NCI-H82 treated with DMSO at 0.1 percent for 48 hours (cell line): ENCODE data around the gene ADGRB3.
A peak's percentile ranks its signal among the peaks of the same experiment; 100 is the strongest.
"Not testable (repeated sequence)": the region's sequence is repeated elsewhere in the genome, so short reads cannot be mapped to it uniquely, and the experiment has no call there.

Experiments used
- DNase-seq: peaks from one replicate; lab custom pipeline; 2025; ENCODE audit not compliant: unreplicated experiment; lab: John Stamatoyannopoulos, UW

ADGRB3 gene

DNA sequence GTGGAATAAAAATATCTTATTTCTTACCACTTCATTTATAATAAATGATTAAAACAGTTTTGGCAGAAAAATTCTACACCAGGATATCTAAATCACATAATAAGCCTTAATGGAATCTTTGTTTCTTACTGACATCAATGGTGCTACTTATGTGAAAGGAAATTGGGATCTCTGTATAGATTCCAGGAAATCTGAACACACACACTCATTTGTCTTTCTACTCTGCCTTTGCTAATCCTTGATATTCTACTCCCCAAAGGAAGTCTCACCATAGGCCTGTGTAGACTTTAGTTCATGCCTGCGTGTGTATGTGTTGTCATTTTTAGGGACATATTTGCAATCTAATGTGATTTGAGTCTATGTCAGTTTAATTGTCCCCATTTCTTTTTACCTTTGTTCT, 7.9 kb downstream of the ADGRB3 start:
- DNase-seq, result no peak

DNA sequence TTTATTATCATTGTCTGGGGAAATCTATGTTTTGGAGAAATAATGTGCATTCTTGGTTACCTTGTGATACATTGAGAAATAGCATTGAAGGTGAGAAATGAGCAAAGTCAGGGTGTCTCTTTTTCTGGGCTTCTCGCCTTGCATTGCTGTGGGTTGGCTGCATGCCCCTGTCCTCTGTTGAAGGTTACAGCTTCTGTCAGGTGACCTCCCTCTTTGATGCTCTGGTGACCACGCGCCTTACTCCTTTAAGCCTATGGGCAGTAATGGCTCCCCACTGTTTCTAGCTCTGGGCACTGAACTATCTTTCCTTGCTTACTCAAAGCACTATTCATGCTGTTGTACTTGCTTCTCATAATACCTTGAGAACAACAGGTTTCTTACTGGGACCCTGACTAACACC, 14.6 kb downstream of the ADGRB3 start:
- DNase-seq, result no peak

DNA sequence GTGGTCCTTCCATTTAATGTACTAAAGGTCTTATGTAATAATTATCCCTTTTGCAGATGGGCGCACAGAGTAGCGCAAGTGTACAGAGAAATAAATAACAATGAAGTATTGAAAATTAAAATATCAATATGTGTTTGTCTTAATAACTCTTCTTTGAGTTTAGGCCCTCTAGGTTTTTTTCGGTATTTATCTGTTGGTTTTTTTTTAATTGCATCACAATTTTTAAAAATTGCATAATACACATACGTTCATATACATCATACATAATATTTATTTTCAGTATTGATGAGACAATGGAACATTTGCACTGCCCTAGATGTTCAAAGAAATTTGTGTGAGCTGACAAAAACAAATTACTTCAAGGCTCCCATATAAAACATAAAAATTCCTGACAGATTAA, 15.1 kb downstream of the ADGRB3 start:
- DNase-seq, result no peak

DNA sequence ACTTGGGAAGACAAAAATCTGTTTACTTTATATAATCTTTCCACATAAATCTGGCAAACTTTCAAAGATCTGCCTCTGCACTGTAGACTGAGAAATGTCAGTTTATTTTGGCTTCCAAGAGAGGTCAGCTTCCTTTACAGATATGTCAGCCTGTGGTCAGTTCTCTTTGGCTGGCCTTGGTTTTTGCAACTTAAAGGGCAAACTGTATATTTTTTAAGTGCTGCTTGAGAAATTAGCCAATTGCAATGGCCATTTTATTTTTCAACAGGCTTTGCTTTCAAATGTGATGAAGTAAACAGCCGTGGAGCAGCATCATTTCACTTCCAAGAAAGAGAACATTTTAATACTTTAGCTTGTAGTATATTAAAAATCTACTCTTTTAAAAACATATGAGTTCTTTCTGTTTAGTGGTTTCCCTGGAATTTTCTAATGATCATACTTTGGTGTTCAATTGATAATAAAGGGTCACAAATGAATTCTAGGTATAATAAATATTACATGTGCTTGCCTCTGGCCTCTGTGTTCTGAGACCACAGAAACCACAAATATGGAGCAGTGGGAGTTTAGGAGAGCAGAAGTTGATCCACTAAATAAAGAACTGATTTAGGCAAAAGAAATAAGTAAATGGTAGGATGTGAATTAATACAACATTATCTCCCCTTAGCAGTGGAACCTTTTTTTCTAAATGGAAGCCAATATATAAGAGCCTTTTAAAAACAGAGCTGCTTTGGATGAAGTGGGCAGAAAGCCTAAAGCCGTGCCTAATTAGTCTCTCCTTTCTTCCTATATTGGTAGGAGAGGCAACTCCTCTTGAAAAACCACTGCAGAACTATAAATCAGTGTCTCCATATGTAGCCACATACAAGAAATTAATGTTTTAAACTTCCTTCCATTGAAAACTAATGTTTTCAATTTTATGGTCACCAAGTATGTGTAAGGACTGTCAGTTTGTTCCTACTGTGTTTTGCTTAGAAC, 16.2 kb downstream of the ADGRB3 start:
- DNase-seq, result no peak

DNA sequence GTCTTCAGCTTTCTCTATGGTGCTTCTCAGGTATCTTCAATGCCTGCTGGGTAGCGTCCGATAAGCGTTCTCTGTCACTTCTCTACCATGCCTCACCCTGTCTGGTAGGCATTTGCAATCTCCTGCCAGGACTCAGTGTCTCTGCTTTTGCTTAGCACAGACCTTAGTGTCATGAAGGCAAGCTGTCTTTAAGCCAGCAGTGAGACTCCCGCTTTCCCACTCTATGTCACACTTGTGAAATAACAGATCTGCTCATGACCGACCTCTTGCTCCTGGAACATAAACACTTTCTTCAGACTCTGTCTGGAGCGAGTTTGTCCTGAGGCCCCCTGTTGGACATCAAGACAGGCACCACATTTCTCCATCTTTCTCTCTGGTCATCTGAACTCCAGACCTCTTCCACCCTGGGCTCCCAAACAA, 17.0 kb downstream of the ADGRB3 start:
- no peak for DNase-seq

DNA sequence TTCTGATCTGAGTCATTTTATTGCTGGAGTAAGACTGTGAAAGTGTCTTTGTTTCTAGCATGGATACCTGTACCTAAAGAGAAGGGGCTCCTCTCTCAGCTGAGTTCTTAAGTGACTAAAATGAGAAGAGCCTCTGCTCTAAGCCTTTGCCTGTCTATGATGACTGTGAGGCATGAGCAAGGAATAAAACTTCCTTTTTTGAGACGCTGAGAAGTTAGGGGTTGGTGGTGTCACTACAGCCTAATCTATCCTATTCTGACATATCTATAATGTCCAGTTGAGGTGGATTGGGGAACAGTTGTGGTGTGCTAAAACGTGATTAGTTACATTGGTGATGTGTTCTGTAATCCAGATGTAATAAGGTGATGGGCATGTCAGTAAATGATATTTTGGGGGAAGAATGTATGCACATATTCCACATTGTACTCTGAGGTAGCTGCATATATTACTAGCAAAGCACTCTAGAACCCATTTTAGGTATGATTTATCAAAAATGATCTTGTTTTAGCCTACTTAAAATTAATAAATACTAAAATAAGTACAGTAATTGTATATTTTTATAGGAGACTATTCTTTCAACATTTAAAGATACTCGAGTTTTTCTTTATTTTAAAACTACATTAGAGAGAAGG, 18.1 kb downstream of the ADGRB3 start:
- no peak for DNase-seq

DNA sequence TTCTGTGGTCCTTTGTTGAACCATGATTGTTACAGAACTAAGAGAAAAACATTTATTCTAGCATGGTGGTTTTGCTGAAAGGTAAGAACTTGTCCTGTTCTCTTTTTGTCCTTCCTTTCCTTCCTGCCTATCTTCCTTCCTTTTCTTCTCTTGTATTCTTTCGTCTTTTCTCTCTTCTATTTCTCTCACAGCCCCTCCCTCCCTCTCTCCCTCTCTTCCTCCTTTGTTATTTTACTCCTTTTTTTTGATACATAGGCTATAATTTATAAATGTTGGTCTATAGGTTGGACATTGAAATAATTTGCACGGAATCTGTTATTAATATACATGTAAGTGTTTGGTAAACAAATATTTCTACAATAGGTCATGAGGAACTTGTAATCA, 18.6 kb downstream of the ADGRB3 start:
- no peak for DNase-seq

DNA sequence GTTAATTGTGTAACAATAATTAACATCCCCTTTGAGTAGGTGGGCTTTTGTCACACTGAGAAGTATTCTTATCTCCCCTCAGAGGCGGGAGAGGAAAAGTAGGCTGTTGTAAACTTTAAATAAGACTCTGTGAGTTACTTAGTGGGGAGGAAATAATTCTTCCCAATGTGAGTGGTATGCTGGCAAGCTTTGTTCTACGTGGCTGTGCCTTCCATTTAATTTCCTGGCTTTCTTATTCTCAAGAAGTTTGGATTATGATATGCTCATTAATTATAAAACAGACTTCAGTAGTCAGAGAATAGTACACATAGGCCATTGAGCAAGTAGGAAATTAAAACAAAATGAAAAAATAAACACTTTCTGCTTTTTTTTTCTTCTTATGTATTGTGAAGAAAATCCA, 19.1 kb downstream of the ADGRB3 start:
- DNase-seq, result no peak

DNA sequence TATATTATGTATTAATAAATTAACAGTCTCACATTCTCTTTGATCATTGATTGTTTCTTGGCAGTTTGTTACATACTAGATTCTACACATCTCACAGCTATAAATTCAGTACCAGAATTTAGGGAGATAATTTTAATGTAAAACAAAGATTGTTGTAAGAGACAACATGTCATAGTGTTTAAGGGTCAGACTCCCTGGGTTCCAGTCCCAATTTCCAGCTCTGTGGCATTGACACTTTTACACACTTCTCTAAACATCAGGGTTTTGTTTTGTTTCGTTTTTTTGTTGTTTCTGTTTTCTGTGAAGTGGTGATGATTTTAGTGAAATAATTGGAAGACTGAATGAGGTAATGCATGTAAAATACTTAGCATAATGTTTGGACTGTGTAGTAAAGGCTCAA, 19.9 kb downstream of the ADGRB3 start:
- no peak for DNase-seq

DNA sequence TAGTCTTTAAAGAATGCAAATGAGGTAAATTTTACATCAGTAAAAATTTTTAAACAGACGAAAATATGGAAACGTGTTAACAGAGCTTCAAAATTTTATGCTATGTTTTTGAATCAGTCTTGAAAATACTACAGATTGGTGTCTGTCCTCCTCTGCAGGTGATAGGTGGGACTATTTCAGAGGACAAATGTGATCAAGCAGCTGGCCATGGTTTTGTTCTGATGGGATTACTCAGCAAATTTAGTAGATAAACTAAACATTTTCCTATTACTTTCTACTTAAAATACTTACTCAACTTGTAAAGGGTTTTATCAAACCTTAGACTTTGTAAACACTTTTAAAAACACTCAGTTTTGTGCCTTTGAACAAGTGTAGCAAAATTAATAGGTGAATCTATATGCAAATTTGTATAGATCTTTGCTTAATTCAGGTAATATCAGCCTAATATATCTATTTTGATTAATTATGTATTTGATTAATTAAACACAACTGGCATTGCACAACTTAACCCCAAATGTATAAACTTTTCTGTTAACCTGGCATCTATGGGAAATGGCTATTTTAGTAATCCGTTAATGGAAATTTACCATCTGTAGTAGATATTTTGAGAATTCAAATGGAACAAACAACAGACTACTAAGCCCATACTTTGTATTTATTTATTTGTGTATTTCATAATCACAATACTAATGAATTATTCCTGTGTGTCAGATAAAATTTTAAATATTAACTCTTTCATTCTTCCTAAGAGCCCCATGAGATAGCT, 22.5 kb downstream of the ADGRB3 start:
- no peak for DNase-seq

DNA sequence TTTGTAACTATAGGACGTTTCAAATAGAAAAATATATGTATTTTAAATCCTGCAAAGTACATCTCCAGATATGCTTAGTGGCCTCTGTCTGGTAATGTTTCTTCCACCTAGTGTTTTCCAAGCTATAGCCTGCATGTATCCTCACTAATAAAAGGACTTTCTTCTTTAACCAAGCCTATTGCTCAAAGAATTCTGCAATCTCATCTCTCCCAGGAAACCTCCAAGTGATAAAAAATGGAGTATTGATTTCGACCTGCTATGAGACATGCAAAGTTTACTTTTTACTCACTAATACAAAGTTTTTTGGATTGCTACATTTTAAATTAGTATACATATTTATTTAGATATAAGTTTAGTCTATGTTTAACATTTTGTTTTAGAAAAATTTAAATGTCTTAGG, 23.3 kb downstream of the ADGRB3 start:
- DNase-seq, result no peak

DNA sequence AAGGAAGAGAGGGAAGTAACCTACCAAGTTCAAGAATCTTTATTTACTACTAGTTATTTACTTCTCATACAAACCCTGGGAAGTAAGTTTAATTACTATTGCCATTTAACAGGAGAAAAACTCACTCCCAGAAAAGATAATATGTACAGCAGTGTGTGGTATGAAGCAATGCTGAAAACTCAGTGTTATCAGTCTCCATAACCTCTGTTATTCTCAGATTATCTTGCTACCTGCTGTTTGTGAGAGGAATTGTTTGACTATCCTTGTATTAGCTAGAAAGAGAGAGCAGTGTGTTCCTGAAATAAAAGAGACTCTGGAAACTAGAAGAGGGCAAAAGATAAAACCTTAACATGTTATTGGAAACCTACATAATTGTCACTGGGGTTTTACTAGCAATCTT, 38.2 kb downstream of the ADGRB3 start:
- DNase-seq, result no peak

DNA sequence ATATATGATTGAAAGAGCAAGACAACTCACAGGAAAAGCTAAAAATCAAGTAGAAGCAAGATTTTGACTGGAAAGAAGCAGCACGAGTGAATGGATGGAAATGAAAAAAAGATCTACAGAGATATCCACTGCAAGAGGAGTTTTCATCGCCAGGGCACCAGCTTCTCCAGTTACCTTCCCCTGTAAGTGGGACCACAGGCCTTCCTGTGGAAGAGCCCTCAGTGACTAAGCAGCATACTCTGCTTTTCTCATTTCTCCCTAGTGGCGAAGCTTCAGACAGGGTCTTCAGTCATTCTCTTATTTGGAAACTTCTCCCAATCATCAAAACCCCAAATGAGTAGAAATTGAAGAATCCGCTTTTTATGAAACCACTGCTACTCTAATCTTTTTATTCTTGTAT, 40.5 kb downstream of the ADGRB3 start:
- DNase-seq, result no peak

DNA sequence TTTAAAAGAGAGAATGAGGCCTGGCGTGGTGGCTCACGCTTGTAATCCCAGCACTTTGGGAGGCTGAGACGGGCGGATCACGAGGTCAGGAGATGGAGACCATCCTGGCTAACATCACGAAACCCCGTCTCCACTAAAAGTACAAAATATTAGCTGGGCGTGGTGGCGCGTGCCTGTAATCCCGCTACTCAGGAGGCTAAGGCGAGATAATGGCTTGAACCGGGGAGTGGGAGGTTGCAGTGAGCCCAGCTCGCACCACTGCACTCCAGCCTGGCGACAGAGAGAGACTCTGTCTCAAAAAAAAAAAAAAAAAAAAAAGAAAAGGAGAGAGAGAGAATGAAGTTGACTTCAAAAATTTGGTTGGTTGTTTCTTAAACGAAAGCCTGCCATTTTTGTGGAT, 41.0 kb downstream of the ADGRB3 start:
- not testable (repeated sequence) for DNase-seq

DNA sequence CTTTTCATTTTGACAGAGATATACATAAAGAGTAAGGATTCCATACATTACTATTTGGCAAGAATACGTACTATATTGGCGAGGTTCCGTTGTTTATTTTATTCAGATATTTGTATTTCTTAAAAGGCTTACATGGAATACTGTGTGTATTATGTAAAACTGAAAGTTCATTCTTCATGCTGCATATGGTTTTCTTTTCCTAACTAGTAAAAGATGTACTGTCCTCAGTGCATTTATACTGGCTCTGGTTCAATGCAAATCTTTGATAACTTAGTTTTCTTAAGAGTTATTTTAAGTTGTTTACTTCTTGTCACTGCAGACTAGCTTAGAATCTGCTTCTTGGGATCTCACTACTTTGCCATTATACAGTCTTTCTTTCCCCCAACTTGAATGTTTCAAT, 42.0 kb downstream of the ADGRB3 start:
- no peak for DNase-seq

DNA sequence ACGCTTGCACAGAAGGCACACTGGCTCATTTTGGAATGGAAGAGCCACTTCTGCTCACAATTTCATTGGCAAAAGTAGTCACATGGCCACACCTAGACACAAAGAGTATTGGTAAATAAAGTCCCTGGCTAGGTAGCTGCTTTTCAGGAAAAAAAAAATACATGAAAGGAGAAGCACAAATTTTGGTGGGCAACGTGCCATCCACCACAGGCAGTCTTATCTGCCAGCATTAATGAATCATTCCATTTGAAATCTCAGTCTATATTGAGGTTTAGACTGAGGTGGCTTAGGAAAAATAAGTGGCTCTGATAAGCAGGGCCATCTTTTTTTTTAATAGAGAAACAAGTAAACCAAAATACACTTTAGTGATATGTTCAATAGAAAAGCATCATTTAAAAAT, 44.3 kb downstream of the ADGRB3 start:
- DNase-seq, result no peak

DNA sequence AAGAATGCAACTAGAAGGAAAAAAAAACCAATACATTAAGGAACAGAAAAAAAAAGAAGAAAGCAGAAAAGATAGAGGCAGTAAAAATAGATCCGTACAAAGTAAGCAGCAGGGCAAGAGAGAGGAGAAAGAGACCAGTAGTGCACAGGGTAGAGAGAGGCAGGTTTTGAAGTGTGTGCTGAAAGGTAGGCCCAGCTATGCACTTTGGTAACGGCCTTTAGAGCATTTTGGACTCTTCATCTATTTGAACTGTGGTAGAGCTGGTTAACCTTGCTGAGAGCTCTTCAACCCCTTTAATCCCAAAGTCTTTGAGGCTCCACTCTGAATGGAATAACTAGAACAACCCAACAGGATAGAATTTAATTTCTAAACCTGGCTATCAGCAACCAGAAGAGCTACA, 45.2 kb downstream of the ADGRB3 start:
- no peak for DNase-seq

DNA sequence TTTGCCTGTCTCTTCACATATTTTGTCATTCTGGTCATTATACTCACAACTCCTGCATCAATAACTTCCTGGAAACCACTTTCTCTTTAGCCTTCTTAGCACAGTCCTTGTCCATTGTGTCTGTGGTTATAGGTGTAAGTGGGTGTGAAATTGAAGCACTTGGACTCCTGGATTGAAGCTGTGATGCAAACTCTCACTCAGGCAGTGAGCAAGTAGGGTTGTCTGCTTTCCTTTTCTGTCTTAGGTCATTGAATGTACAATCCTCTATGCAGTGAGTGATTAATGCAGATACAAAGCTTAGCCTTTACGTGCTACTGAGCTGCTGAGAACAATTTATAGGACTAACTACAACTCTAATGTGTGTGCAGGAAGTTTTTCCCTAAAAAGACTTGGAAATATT, 54.8 kb downstream of the ADGRB3 start:
- no peak for DNase-seq

DNA sequence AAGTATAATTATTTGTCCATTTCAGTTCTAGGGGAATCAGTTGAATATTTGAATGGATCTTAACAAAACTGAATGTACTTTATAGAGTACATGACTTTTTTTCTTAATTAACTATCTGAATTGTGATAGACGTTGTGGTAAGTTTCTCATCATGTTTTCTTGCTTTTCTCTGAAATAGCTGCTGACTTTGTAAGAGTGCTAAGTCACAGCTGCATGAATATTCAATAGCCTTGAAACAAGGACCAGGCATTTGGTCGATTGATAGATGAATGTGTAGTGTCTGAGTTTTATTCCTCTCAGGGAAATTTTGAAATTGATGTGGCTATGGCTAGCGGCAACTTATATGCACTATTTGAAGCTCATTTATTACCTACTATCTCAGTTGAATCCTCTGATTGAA, 56.0 kb downstream of the ADGRB3 start:
- no peak for DNase-seq

DNA sequence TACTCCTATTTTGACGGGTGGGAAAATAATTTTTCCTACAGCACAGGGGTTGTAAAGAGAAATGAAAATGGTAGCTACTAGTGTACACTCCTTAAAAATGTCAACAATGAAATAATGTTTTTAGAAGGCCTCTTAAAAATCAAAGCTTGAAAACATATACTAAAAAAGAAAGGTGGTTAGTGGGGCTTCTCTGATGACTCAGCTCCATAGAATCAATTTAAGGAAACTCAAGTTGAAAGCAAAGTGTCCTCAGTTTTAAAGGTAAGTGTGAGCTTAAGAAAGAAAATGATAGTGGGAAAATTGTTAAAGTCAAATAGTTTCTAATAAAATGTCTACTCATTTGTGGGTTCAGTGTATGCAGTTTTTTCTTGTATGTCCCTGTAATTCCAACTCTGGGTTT, 58.2 kb downstream of the ADGRB3 start:
- DNase-seq, result no peak

DNA sequence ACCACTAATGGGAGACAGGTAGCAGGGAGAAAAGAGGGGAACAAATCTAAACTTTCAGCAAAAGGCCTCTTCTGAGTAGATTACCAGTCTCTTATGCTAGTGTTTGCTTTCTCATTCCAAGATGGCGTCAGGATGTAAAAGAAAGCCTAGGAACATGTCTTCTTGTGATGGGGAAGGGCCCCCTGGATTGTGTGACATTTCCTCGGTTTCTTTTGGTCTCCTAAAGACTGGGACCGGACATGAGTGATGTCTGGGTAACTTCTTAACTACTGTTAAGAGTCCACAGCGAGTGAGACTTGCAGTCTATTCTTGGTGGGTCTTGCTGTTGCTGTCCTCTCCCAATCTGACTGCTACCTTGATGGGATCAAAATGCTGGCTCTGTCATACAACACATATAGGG, 60.3 kb downstream of the ADGRB3 start:
- no peak for DNase-seq

DNA sequence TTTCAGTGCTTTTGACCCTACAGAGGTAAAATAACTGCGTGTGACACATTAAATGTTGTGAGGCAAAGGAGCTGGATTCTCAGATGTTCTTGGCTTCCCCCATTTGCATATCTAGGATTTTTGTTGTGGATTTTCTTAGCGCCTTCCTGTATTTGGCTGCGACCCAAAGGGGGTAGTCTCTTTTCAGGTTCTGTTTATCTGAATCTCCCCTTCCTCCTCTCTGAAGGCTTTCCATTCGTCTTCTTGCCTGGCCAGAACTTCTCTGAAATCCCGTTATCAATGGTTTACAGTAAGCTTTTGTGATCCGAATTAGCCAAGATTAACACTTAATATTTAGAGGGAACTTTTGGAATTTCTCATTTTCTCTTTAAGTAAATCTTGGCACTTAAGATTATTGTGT, 60.8 kb downstream of the ADGRB3 start:
- peak; percentile 61 for DNase-seq
